Endothelial cell of umbilical vein (primary cell): Measurements from ENCODE around the gene F3. TPM values are rescaled to one million over a fixed set of nuclear protein-coding genes. Genes with fewer than 3 reads are reported as not detected.

ENCODE experiments used
- BruUV-seq: library from RNA; stranded (reverse); fragments of 400-500 nt; replicated peaks from 2 replicates; lab custom pipeline; 2021; lab: Mats Ljungman, UMichigan
- CTCF ChIA-PET: fragments of 300-600, 350-600 bp; sonication (Branson Sonifier 250); formaldehyde crosslinking; loops from one replicate; lab custom pipeline; 2021; ENCODE audit warnings: antibody characterized with exemption, inconsistent platforms; lab: Charles Lee
- POLR2A ChIA-PET: fragments of 300-600, 350-600 bp; sonication (Branson Sonifier 250); formaldehyde crosslinking; loops from one replicate; lab custom pipeline; 2021; ENCODE audit warnings: antibody characterized with exemption, inconsistent platforms; lab: Charles Lee
- DNase-seq: peaks from one replicate; pipeline ENCODE4 v3.0.0-alpha.2; 2011; ENCODE audit warnings: low read depth, low spot score
- FAIRE-seq: peaks from 2 replicates; lab custom pipeline; 2011; peaks lifted over from hg19 to GRCh38; lab: Jason Lieb, UNC
- H2AFZ ChIP-seq: 2 replicates; pipeline ENCODE4 v1.6.0; 2012; ENCODE audit warnings: low read depth, low read length, control low read depth, inconsistent platforms
- H3K27ac ChIP-seq: 2 replicates; pipeline ENCODE4 v1.5.1; 2011; ENCODE audit warnings: low read depth, mild to moderate bottlenecking, control low read depth, low read length, moderate library complexity; ENCODE audit not compliant: insufficient read depth
- H3K27me3 ChIP-seq, 2 experiments: 2 replicates each; pipeline versions ENCODE4 v1.6.0 to v1.6.1; 2011; ENCODE audit warnings: low read length in 2 of 2, mixed read lengths in 1 of 2; ENCODE audit not compliant: control insufficient read depth in 2 of 2, insufficient read depth in 2 of 2
- H3K36me3 ChIP-seq, 2 experiments: 2 replicates in 1 of 2; 3 replicates in 1 of 2; pipeline ENCODE4 v1.5.1; 2011; ENCODE audit warnings: low read length in 2 of 2, mild to moderate bottlenecking in 1 of 2, moderate library complexity in 1 of 2; ENCODE audit not compliant: control insufficient read depth in 2 of 2, insufficient read depth in 2 of 2; ENCODE audit errors: extremely low read depth in 1 of 2
- H3K4me1 ChIP-seq: 3 replicates; pipeline ENCODE4 v1.5.1; 2011; ENCODE audit warnings: mild to moderate bottlenecking, low read length; ENCODE audit not compliant: control insufficient read depth, insufficient read depth; ENCODE audit errors: extremely low read depth
- H3K4me2 ChIP-seq: 2 replicates; pipeline ENCODE4 v1.6.1; 2011; ENCODE audit warnings: low read length, control low read depth, mixed read lengths; ENCODE audit not compliant: insufficient read depth
- H3K4me3 ChIP-seq, 3 experiments: fragments of 200-600 bp in 1 of 3; sonication (generic), shearing (Covaris generic) in 1 of 3; replicated peaks in 1 of 3; 2 replicates each; pipeline ENCODE4 v1.5.1; 2011 to 2016; ENCODE audit warnings: control low read depth in 3 of 3, low read length in 3 of 3, mild to moderate bottlenecking in 2 of 3, inconsistent platforms in 1 of 3, low read depth in 1 of 3, moderate library complexity in 1 of 3; ENCODE audit not compliant: insufficient read depth in 1 of 3
- H3K79me2 ChIP-seq: 2 replicates; pipeline ENCODE4 v1.6.0; 2012; ENCODE audit warnings: low read length, inconsistent platforms; ENCODE audit not compliant: control insufficient read depth, insufficient read depth
- H3K9ac ChIP-seq: replicated peaks from 2 replicates; pipeline ENCODE3; 2011; ENCODE audit warnings: low read length, control low read depth; ENCODE audit not compliant: insufficient read depth; ENCODE audit errors: extremely low read depth
- H3K9me1 ChIP-seq: replicated peaks from 3 replicates; pipeline ENCODE4 v1.6.0; 2011; ENCODE audit warnings: mild to moderate bottlenecking, low read length; ENCODE audit not compliant: control insufficient read depth, insufficient read depth; ENCODE audit errors: extremely low read depth
- H3K9me3 ChIP-seq: replicated peaks from 2 replicates; pipeline ENCODE4 v1.5.1; 2012; ENCODE audit warnings: low read length, inconsistent platforms; ENCODE audit not compliant: control insufficient read depth, insufficient read depth
- H4K20me1 ChIP-seq: replicated peaks from 2 replicates; pipeline ENCODE3; 2011; ENCODE audit warnings: mild to moderate bottlenecking, low read length; ENCODE audit not compliant: control insufficient read depth, insufficient read depth; ENCODE audit errors: extremely low read depth
- EZH2 ChIP-seq: IDR thresholded peaks from 2 replicates; pipeline ENCODE4 v1.6.1; 2012; ENCODE audit warnings: borderline replicate concordance, low read depth, mild to moderate bottlenecking, moderate library complexity, low read length, inconsistent platforms; ENCODE audit not compliant: severe bottlenecking
- FOS ChIP-seq: IDR thresholded peaks from 2 replicates; pipeline ENCODE4 v1.6.1; 2011; ENCODE audit warnings: mild to moderate bottlenecking, low read length, moderate library complexity, borderline replicate concordance; ENCODE audit not compliant: insufficient read depth
- GATA2 ChIP-seq: IDR thresholded peaks from 2 replicates; pipeline ENCODE4 v1.7.0; 2011; ENCODE audit warnings: low read depth, mild to moderate bottlenecking, moderate library complexity, mixed read lengths, low read length; ENCODE audit not compliant: insufficient read length, insufficient read depth
- JUN ChIP-seq: IDR thresholded peaks from 2 replicates; pipeline ENCODE4 v1.6.1; 2011; ENCODE audit warnings: borderline replicate concordance, low read depth; ENCODE audit not compliant: insufficient read length, insufficient read depth
- MYC ChIP-seq: IDR thresholded peaks from one replicate; pipeline ENCODE4 v1.6.1; 2011; ENCODE audit warnings: mild to moderate bottlenecking, low read depth, low read length
- POLR2A ChIP-seq: IDR thresholded peaks from 2 replicates; pipeline ENCODE4 v1.6.1; 2012; ENCODE audit warnings: low read depth, mild to moderate bottlenecking, control low read depth, low read length
- POLR2AphosphoS5 ChIP-seq: IDR thresholded peaks from 2 replicates; pipeline ENCODE4 v1.6.1; 2012; ENCODE audit warnings: low read depth, mild to moderate bottlenecking, control low read depth, low read length, moderate library complexity; ENCODE audit not compliant: insufficient read depth
- dilution Hi-C: fragments of 300-500 bp; cut with MboI; formaldehyde crosslinking; loops from one replicate; pipeline ENCODE4 v1.15.0; 2019; ENCODE audit warnings: low sequenced_read_pairs; ENCODE audit not compliant: extremely low pct_ligation_motif_present
- intact Hi-C: fragments of 100-400 bp; cut with micrococcal nuclease; formaldehyde crosslinking; loops from one replicate; pipeline ENCODE4 v1.10.0; 2022
- polyA plus RNA-seq, 4 experiments: library from polyadenylated mRNA; depleted of rRNA in 3 of 4; stranded (reverse) in 3 of 4; unstranded in 1 of 4; fragments of >200 nt; gene quantifications; 2 replicates each; pipeline versions ENCODE4 v1.2.1 to v1.2.3, GENCODE V29; 2011 to 2012; ENCODE audit warnings: missing spikeins in 1 of 4
- total RNA-seq: library from RNA; stranded (reverse); gene quantifications from 2 replicates; pipeline ENCODE4 v1.2.3, GENCODE V29; 2021
- TF ChIP-seq, protein P1 (sequence below): IDR thresholded peaks from 2 replicates; pipeline ENCODE4 v1.6.1; 2011; ENCODE audit not compliant: insufficient read depth, insufficient read length
- TF ChIP-seq, protein P2 (sequence below), 2 donors: IDR thresholded peaks; 1 replicate in 1 of 2; 2 replicates in 1 of 2; pipeline ENCODE4 v1.5.1; 2011; ENCODE audit warnings: low read length in 2 of 2, mild to moderate bottlenecking in 2 of 2, moderate library complexity in 2 of 2, control low read depth in 1 of 2, inconsistent platforms in 1 of 2, low read depth in 1 of 2; ENCODE audit not compliant: insufficient read depth in 1 of 2; ENCODE audit errors: extremely low read depth in 1 of 2

Gene F3
- total and polyA plus RNA-seq, 2 donors (not counting 3 experiments of a cell fraction or from before 2014, with no cell fraction given) = 1.2 to 2.3 TPM

DNA sequence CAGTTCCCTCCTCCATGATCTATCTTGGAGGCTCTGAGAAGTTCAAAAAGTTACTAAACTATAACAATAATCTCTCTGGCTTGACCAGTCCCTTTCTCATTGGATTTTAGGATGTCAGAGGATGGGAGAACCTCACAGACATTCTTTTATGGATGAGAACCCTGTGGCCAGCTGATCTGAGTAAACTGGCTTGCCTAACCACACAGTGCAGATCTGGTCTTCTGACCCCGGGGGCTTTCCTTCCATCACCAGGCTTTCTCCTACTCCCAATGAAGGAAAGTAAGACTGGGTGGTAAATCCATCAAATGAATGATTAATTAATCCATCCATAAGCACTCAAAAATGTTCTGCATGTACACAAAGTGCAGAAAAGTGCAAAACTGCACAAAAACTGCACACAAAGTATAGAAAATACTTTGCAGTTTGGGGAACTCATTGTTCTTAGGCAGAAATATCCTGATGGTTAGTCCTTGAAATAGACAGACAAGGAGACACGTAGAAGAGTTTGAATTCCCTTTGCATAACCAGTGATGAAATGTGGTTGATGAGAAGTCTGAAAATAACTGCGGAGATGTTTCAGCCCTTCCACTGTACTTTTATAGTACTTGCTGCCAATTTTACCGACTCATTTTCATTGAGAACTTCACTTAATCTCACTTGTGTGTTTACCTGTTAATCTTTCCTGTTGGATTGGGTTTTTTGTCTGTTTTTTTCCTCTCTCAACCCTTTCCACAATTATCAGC is 2.5 kb upstream of the F3 start:
- intact Hi-C loops = loop anchor here (2.0 kb wide), 1 partner anchor 251 kb away; no protein-coding TSS in a partner anchor
- POLR2A ChIA-PET = no interaction called here
- BruUV-seq = no TSS peak
- Histone ChIP-seq H3K4me2 (no peak overlapping the region), H3K79me2 (no peaks in the 10 kb centered on the region), H2AFZ (no peak overlapping the region), H3K9me1 (no peaks in the 10 kb centered on the region), H3K9me3 (no peaks in the 10 kb centered on the region), H3K27me3 (no peaks in the 10 kb centered on the region), H4K20me1 (no peaks in the 10 kb centered on the region), H3K4me1 (peaks cover 24% of the 10 kb centered on the region), H3K9ac (no peak overlapping the region), H3K36me3 (no peaks in the 10 kb centered on the region), H3K4me3 (no peak overlapping the region), H3K27ac (no peak overlapping the region)
- TF ChIP-seq JUN (no peak), POLR2AphosphoS5 (no peak), MYC (no peak), POLR2A (no peak), EZH2 (no peak), GATA2 (no peak), FOS (no peak)
- TF ChIP-seq, protein P1, sequence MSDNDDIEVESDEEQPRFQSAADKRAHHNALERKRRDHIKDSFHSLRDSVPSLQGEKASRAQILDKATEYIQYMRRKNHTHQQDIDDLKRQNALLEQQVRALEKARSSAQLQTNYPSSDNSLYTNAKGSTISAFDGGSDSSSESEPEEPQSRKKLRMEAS = no peak
- TF ChIP-seq, protein P2, sequence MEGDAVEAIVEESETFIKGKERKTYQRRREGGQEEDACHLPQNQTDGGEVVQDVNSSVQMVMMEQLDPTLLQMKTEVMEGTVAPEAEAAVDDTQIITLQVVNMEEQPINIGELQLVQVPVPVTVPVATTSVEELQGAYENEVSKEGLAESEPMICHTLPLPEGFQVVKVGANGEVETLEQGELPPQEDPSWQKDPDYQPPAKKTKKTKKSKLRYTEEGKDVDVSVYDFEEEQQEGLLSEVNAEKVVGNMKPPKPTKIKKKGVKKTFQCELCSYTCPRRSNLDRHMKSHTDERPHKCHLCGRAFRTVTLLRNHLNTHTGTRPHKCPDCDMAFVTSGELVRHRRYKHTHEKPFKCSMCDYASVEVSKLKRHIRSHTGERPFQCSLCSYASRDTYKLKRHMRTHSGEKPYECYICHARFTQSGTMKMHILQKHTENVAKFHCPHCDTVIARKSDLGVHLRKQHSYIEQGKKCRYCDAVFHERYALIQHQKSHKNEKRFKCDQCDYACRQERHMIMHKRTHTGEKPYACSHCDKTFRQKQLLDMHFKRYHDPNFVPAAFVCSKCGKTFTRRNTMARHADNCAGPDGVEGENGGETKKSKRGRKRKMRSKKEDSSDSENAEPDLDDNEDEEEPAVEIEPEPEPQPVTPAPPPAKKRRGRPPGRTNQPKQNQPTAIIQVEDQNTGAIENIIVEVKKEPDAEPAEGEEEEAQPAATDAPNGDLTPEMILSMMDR (IDR thresholded peaks at IDR 0.05; ENCODE audit: extremely low read depth in 1 of 2, insufficient read depth in 1 of 2, low read depth in 1 of 2, low read length in 2 of 2) = no peak
- CTCF ChIA-PET = no interaction called here
- DNase-seq (no peak), FAIRE-seq (no peak)
- dilution Hi-C loops = loop anchor here (25.0 kb wide), 1 partner anchor 268 kb away; the partner anchor contains the start of gene SLC44A3
